Spleen (tissue), 11 donors: ENCODE data around the gene KAT8. TPM values are rescaled to one million over a fixed set of nuclear protein-coding genes. Genes with fewer than 3 reads are reported as not detected.

Experiments
- DNase-seq: peaks from one replicate; pipeline ENCODE4 v3.0.0-alpha.2; 2020
- H3K27ac ChIP-seq, 8 donors: fragments of 200-600 bp; sonication (generic) in 7 of 8; 1 replicate in 4 of 8; 2 replicates in 4 of 8; pipeline versions ENCODE4 v1.5.0 to v1.8.0; 2016 to 2021; ENCODE audit warnings: inconsistent platforms in 4 of 8, mild to moderate bottlenecking in 4 of 8, moderate library complexity in 1 of 8
- H3K27me3 ChIP-seq, 7 donors: fragments of 200-600 bp; sonication (generic) in 6 of 7; replicated peaks in 1 of 7; 1 replicate in 4 of 7; 2 replicates in 3 of 7; pipeline versions ENCODE4 v1.5.0 to v1.8.0; 2016 to 2021; ENCODE audit warnings: inconsistent platforms in 3 of 7, mild to moderate bottlenecking in 1 of 7
- H3K36me3 ChIP-seq, 6 donors: fragments of 200-600 bp; sonication (generic) in 5 of 6; 1 replicate in 4 of 6; 2 replicates in 2 of 6; pipeline versions ENCODE4 v1.5.0 to v1.8.0; 2016 to 2021; ENCODE audit warnings: inconsistent platforms in 2 of 6
- H3K4me1 ChIP-seq, 6 donors: fragments of 200-600 bp; sonication (generic) in 5 of 6; 1 replicate in 3 of 6; 2 replicates in 3 of 6; pipeline versions ENCODE4 v1.5.0 to v1.8.0; 2016 to 2021; ENCODE audit warnings: inconsistent platforms in 3 of 6
- H3K4me3 ChIP-seq, 8 donors: fragments of 200-600 bp; sonication (generic) in 7 of 8; 1 replicate in 4 of 8; 2 replicates in 4 of 8; pipeline versions ENCODE4 v1.5.0 to v1.8.0; 2016 to 2021; ENCODE audit warnings: inconsistent platforms in 4 of 8, mild to moderate bottlenecking in 4 of 8, moderate library complexity in 2 of 8
- H3K9me3 ChIP-seq, 8 donors: fragments of 200-600 bp; sonication (generic) in 7 of 8; 1 replicate in 4 of 8; 2 replicates in 4 of 8; pipeline versions ENCODE4 v1.5.0 to v1.8.0; 2016 to 2021; ENCODE audit warnings: inconsistent platforms in 4 of 8
- POLR2A ChIP-seq, 3 donors: fragments of 450-650 bp; IDR thresholded peaks; one replicate each; pipeline ENCODE4 v1.5.1; 2017; ENCODE audit warnings: antibody characterized with exemption in 3 of 3, mild to moderate bottlenecking in 1 of 3
- POLR2AphosphoS5 ChIP-seq, 3 donors: sonication (generic); formaldehyde crosslinking; IDR thresholded peaks; one replicate each; pipeline ENCODE4 v1.5.1; 2017; ENCODE audit warnings: antibody characterized with exemption in 3 of 3
- WGBS, 5 donors: extraction: QIAGEN DNeasy Blood & Tissue Kit in 3 of 5; methylation state at CpG; one replicate each; pipeline versions ENCODE4 v1.1.5 to v1.1.7; 2013 to 2018; 5-methylcytosine and 5-hydroxymethylcytosine counted together
- intact Hi-C: fragments of 100-400 bp; cut with DNase I; formaldehyde crosslinking; loops from one replicate; pipeline ENCODE4 v1.15.0; 2023; ENCODE audit warnings: low total_unique reads
- polyA plus RNA-seq, 3 donors: library from polyadenylated mRNA; stranded (reverse); fragments of 200-250 nt; gene quantifications; one replicate each; pipeline ENCODE4 v1.2.1, GENCODE V29; 2013
- total RNA-seq, 7 donors: library from RNA; depleted of rRNA in 3 of 7; stranded (reverse); fragments of >200 nt in 3 of 7; fragmentation: NEBNext Ultra II Directional in 4 of 7; extraction: Animal tissue kit (Norgen Biotek cat#: 25700) in 4 of 7; gene quantifications; one replicate each; pipeline versions ENCODE4 v1.1.0 to v1.2.1, GENCODE V29; 2016 to 2021
- TF ChIP-seq, protein P1 (sequence below), 11 experiments: fragments of 200-600 bp in 7 of 11; fragments of 450-650 bp in 4 of 11; sonication (generic) in 4 of 11; IDR thresholded peaks in 8 of 11; conservative IDR thresholded peaks in 3 of 11; 1 replicate in 7 of 11; 2 replicates in 4 of 11; pipeline versions ENCODE4 v1.4.0 to v1.8.0; 2016 to 2021; ENCODE audit warnings: antibody characterized with exemption in 11 of 11, inconsistent platforms in 4 of 11, mild to moderate bottlenecking in 1 of 11
- donor health status: healthy with polysubstance abuse.
- donor health status: DM: no; HTN: no; CAD: no; lungs with moderate emphysema.
- donor health status: DM: no; HTN: no; CAD: no.
- donor health status: Bipolar disorder and iron deficiency.
- donor health status: healthy.
- donor health status: DM: no; HTN: no; CAD: no.
- donor health status: DM: yes; HTN: yes; CAD: no.

Gene KAT8
- total and polyA plus RNA-seq, 10 donors: 48.7 to 94.8 (median 80.4) TPM

DNA sequence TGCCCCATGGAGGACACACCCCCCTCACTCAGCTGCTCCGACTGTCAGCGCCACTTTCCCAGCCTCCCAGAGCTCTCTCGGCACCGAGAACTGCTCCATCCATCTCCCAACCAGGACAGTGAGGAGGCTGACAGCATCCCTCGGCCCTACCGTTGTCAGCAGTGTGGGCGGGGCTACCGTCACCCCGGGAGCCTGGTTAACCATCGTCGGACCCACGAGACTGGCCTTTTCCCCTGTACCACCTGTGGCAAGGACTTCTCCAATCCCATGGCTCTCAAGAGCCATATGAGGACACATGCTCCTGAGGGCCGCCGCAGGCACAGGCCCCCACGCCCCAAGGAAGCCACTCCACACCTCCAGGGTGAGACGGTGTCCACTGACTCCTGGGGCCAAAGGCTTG is 41.1 kb upstream of the KAT8 start:
- TF ChIP-seq POLR2AphosphoS5 (IDR thresholded peaks at IDR 0.05): no peak
- no peak for TF ChIP-seq POLR2A (IDR thresholded peaks at IDR 0.05)
- TF ChIP-seq, protein P1, sequence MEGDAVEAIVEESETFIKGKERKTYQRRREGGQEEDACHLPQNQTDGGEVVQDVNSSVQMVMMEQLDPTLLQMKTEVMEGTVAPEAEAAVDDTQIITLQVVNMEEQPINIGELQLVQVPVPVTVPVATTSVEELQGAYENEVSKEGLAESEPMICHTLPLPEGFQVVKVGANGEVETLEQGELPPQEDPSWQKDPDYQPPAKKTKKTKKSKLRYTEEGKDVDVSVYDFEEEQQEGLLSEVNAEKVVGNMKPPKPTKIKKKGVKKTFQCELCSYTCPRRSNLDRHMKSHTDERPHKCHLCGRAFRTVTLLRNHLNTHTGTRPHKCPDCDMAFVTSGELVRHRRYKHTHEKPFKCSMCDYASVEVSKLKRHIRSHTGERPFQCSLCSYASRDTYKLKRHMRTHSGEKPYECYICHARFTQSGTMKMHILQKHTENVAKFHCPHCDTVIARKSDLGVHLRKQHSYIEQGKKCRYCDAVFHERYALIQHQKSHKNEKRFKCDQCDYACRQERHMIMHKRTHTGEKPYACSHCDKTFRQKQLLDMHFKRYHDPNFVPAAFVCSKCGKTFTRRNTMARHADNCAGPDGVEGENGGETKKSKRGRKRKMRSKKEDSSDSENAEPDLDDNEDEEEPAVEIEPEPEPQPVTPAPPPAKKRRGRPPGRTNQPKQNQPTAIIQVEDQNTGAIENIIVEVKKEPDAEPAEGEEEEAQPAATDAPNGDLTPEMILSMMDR (IDR thresholded peaks at IDR 0.05 in 8 of 11, conservative IDR thresholded peaks at IDR 0.05 in 3 of 11): no peak
- Histone ChIP-seq H3K36me3 (peaks cover 0 to 58% (median 53%) of the 10 kb centered on the region in 6 donors), H3K27ac (peak overlapping the region in 1 of 8 donors; percentile 93), H3K9me3 (no peaks in the 10 kb centered on the region), H3K27me3 (no peaks in the 10 kb centered on the region), H3K4me3 (no peak overlapping the region), H3K4me1 (peaks cover 21 to 85% (median 48%) of the 10 kb centered on the region in 6 donors)
- no peak for DNase-seq
- intact Hi-C loops: no loop called here
- WGBS, 5 donors: 81 to 89% (median 86%) methylated on average over 14 to 16 of the region's 16 CpGs

DNA sequence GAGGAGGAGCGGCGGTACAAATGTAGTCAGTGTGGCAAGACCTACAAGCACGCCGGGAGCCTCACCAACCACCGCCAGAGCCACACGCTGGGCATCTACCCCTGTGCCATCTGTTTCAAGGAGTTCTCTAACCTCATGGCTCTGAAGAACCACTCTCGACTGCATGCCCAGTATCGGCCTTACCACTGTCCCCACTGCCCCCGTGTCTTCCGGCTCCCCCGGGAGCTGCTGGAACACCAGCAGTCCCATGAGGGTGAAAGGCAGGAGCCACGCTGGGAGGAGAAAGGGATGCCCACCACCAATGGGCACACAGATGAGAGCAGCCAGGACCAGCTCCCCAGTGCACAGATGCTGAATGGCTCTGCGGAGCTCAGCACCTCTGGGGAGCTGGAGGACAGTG is 40.4 kb upstream of the KAT8 start:
- WGBS, 5 donors: 93 to 97% (median 95%) methylated on average over 12 to 13 of the region's 13 CpGs
- no peak for DNase-seq
- intact Hi-C loops: no loop called here
- H3K9me3 ChIP-seq: no peaks in the 10 kb centered on the region
- TF ChIP-seq POLR2AphosphoS5 (IDR thresholded peaks at IDR 0.05): no peak
- no peak for TF ChIP-seq POLR2A (IDR thresholded peaks at IDR 0.05)
- no peaks in the 10 kb centered on the region for H3K27me3 ChIP-seq
- H3K36me3 ChIP-seq: peaks cover 0 to 65% (median 59%) of the 10 kb centered on the region in 6 donors
- no peak overlapping the region for H3K4me3 ChIP-seq
- no peak overlapping the region for H3K27ac ChIP-seq
- H3K4me1 ChIP-seq: peaks cover 16 to 85% (median 46%) of the 10 kb centered on the region in 6 donors

- no peak overlapping the region for H3K27ac ChIP-seq
- intact Hi-C loops: no loop called here
- TF ChIP-seq POLR2AphosphoS5 (IDR thresholded peaks at IDR 0.05) (peak in 2 of 3 donors; percentile 29 to 43), POLR2A (IDR thresholded peaks at IDR 0.05) (no peak)
- 92 to 97% (median 95%) methylated on average over 16 to 30 of the region's 30 CpGs for WGBS, 5 donors
- no peak for DNase-seq
- H3K4me1 ChIP-seq: peaks cover 8 to 85% (median 45%) of the 10 kb centered on the region in 6 donors
- H3K27me3 ChIP-seq: no peaks in the 10 kb centered on the region
- H3K4me3 ChIP-seq: no peak overlapping the region
- H3K36me3 ChIP-seq: peaks cover 0 to 72% (median 64%) of the 10 kb centered on the region in 6 donors
- H3K9me3 ChIP-seq: no peaks in the 10 kb centered on the region
Observed at GRCh38 chr16:31077592-31078396, 39.7 kb upstream of the KAT8 start.

- no peak overlapping the region for H3K4me3 ChIP-seq
- peak overlapping the region in 2 of 8 donors; percentile 10 to 11 for H3K27ac ChIP-seq
- H3K27me3 ChIP-seq: no peaks in the 10 kb centered on the region
- H3K4me1 ChIP-seq: peaks cover 8 to 88% (median 44%) of the 10 kb centered on the region in 6 donors
- peak; percentile 66 for DNase-seq
- no peaks in the 10 kb centered on the region for H3K9me3 ChIP-seq
- WGBS, 5 donors: 81 to 93% (median 90%) methylated on average over 10 to 15 of the region's 15 CpGs
- no peak for TF ChIP-seq POLR2A (IDR thresholded peaks at IDR 0.05)
- TF ChIP-seq, protein P1 (IDR thresholded peaks at IDR 0.05 in 8 of 11, conservative IDR thresholded peaks at IDR 0.05 in 3 of 11): no peak
- peak in 1 of 3 donors; percentile 61 for TF ChIP-seq POLR2AphosphoS5 (IDR thresholded peaks at IDR 0.05)
- intact Hi-C loops: no loop called here
- peaks cover 0 to 82% (median 73%) of the 10 kb centered on the region in 6 donors for H3K36me3 ChIP-seq
Observed at GRCh38 chr16:31078597-31079341, 38.7 kb upstream of the KAT8 start.
